ENCODE measurements around the gene ETNK2. TPM values are rescaled to one million over a fixed set of nuclear protein-coding genes. Genes with fewer than 3 reads are reported as not detected.

The ETNK2 gene, protein sequence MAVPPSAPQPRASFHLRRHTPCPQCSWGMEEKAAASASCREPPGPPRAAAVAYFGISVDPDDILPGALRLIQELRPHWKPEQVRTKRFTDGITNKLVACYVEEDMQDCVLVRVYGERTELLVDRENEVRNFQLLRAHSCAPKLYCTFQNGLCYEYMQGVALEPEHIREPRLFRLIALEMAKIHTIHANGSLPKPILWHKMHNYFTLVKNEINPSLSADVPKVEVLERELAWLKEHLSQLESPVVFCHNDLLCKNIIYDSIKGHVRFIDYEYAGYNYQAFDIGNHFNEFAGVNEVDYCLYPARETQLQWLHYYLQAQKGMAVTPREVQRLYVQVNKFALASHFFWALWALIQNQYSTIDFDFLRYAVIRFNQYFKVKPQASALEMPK
- total RNA-seq (2022) (16.2 and 21.9 TPM in 2 replicates), Bru-seq, nascent RNA (percentile 49 among the genes with signal in this experiment), BruChase-seq, experiment 1, labeled RNA remaining after a 2-hour chase (percentile 50 among the genes with signal in this experiment), BruChase-seq, experiment 2, labeled RNA remaining after a 6-hour chase (percentile 61 among the genes with signal in this experiment)
- long read RNA-seq, transcript ETNK2-203 (8 exons, 2,434 nt): major isoform, 33 of 40 reads
- long read RNA-seq, partial matches to known transcripts: 0 of 40 reads
- long read RNA-seq, other reads (novel, unspliced or antisense): 4 of 40 reads

- H3K9me3 ChIP-seq: no peaks in the 10 kb centered on the region
- peaks cover 6% of the 10 kb centered on the region for H3K4me1 ChIP-seq
- ChIA-PET POLR2A (interaction anchor here (0.6 to 1.5 kb wide), 2 partner anchors 10 to 62 kb away, joined by 3 to 5 read pairs; partner anchors contain the start of gene GOLT1A), CTCF (interaction anchor here (0.6 to 1.1 kb wide), 5 partner anchors 11 to 293 kb away, joined by 3 to 13 read pairs (median 3); partner anchors contain the start of gene GOLT1A)
- H3K27me3 Mint-ChIP-seq (ENCODE audit: insufficient read depth, unreplicated experiment): no peaks in the 10 kb centered on the region
- H3K4me1 Mint-ChIP-seq (ENCODE audit: low read depth, unreplicated experiment): no peaks in the 10 kb centered on the region
- TF ChIP-seq CTCF (IDR thresholded peaks at IDR 0.05; ENCODE audit: insufficient read depth in 1 of 2, low read depth in 1 of 2, low read length in 1 of 2, severe bottlenecking in 1 of 2, unreplicated experiment in 1 of 2): no peak
- no peaks in the 10 kb centered on the region; the same call in 1 of the 2 replicates for H3K36me3 ChIP-seq (ENCODE audit: control insufficient read depth, insufficient read depth, low read length)
- H3K27me3 ChIP-seq (replicated peaks; ENCODE audit: control insufficient read depth, insufficient read depth, low read length): no peaks in the 10 kb centered on the region
- peak within 1 kb of the TSS; percentile 71 for H3K4me3 Mint-ChIP-seq (ENCODE audit: unreplicated experiment)
- H3K27ac Mint-ChIP-seq (ENCODE audit: unreplicated experiment): no peak within 1 kb of the TSS
- peak within 1 kb of the TSS; percentile 59 for H3K4me3 ChIP-seq (ENCODE audit: low read depth, low read length)
- intact Hi-C loops (cut with micrococcal nuclease; ENCODE audit: unreplicated experiment): no loop called here
- BruUV-seq (replicated peaks): no TSS peak
- DNase-seq: peak; percentile 76 to 84
- no peaks in the 10 kb centered on the region for H3K9me3 Mint-ChIP-seq (ENCODE audit: unreplicated experiment)
- H3K36me3 Mint-ChIP-seq (ENCODE audit: insufficient read depth, unreplicated experiment): no peaks in the 10 kb centered on the region
Observed at GRCh38 chr1:204151552-204152309, at the start of gene ETNK2. Gene ETNK2 (minus strand): TSS chr1:204152044. CDS start chr1:204151852, 192 bp downstream.

DNA sequence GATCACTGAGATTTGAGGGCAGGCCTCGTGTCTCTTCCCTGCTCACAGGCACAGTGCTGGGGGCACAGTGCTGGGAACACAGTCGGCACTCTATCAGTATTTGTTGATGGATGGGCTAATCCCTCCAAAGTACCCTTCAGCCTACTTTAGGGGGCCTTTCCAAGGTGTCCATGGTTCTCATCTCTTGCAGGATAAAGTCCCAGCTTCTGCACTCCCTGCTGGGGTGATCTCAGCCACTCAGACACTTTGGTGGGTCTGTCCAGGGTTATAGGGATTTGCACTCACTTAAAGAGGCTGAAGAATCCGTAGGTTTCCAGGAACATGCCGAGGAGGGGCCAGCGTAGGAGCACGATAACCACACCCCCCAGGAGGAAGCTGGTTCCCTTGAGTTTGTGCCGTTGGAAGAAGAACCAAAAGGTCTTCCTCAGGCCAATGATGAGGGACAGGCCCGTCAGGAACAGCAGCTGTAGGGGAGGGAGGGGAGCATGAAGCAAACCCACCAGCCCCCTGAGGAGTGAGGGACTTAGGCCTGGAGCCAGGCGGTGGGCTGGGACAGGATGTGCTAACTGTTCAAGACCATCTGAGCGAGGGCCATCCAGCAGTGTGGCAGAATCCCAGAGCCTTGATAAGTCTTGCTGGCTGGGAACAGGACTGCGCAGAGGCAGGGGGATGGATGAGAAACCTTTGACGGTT lies 49.6 kb upstream of the ETNK2 start:
- H3K4me3 Mint-ChIP-seq (ENCODE audit: unreplicated experiment): no peak overlapping the region
- H3K9me3 Mint-ChIP-seq (ENCODE audit: unreplicated experiment): no peaks in the 10 kb centered on the region
- no peaks in the 10 kb centered on the region for H3K36me3 Mint-ChIP-seq (ENCODE audit: insufficient read depth, unreplicated experiment)
- BruUV-seq (replicated peaks): no TSS peak
- no peaks in the 10 kb centered on the region for H3K27me3 Mint-ChIP-seq (ENCODE audit: insufficient read depth, unreplicated experiment)
- Histone ChIP-seq H3K9me3 (no peaks in the 10 kb centered on the region), H3K36me3 (ENCODE audit: control insufficient read depth, insufficient read depth, low read length) (no peaks in the 10 kb centered on the region; the same call in none of the 2 replicates), H3K27me3 (replicated peaks; ENCODE audit: control insufficient read depth, insufficient read depth, low read length) (no peaks in the 10 kb centered on the region), H3K4me3 (ENCODE audit: low read depth, low read length) (no peak overlapping the region), H3K4me1 (peaks cover 11% of the 10 kb centered on the region)
- no peak for TF ChIP-seq CTCF (IDR thresholded peaks at IDR 0.05; ENCODE audit: insufficient read depth in 1 of 2, low read depth in 1 of 2, low read length in 1 of 2, severe bottlenecking in 1 of 2, unreplicated experiment in 1 of 2)
- ChIA-PET POLR2A (no interaction called here), CTCF (no interaction called here)
- DNase-seq: no peak
- H3K4me1 Mint-ChIP-seq (ENCODE audit: low read depth, unreplicated experiment): peaks cover 19% of the 10 kb centered on the region
- intact Hi-C loops (cut with micrococcal nuclease; ENCODE audit: unreplicated experiment): no loop called here
- no peak overlapping the region for H3K27ac Mint-ChIP-seq (ENCODE audit: unreplicated experiment)
